GM18526 (cell line): ENCODE measurements around the gene UCHL5.

Source experiments
- POLR2A ChIP-seq: IDR thresholded peaks from 3 replicates; pipeline ENCODE4 v1.6.1; 2011; ENCODE audit not compliant: insufficient read length; ENCODE audit errors: extremely low read depth

The UCHL5 gene

GRCh38 chr1:192986110-192986747 is 72.9 kb downstream of the UCHL5 start:
- TF ChIP-seq POLR2A, result no peak

DNA sequence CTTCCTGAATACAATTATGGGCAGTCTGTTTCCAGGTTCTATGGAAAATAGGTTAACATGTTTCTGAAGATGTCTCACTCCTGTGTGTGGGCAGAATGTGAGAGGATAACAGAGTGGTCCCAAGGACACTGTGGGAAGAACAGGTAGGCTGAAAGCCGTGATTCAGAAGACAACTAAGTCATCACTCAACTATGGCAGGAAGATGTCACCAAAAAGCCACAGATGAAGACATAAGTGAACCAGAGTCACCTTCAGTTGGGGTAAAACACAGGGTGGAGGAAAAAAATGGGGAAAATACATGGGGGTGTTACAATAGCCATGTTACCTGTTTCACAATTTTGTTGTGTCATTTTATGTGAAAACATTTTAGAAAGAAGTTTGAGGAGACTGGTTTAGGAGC is 75.1 kb downstream of the UCHL5 start:
- no peak for TF ChIP-seq POLR2A

GRCh38 chr1:192983349-192983980 is 75.7 kb downstream of the UCHL5 start:
- TF ChIP-seq POLR2A, result no peak

GRCh38 chr1:192980856-192981255 is 78.3 kb downstream of the UCHL5 start:
- no peak for TF ChIP-seq POLR2A

DNA sequence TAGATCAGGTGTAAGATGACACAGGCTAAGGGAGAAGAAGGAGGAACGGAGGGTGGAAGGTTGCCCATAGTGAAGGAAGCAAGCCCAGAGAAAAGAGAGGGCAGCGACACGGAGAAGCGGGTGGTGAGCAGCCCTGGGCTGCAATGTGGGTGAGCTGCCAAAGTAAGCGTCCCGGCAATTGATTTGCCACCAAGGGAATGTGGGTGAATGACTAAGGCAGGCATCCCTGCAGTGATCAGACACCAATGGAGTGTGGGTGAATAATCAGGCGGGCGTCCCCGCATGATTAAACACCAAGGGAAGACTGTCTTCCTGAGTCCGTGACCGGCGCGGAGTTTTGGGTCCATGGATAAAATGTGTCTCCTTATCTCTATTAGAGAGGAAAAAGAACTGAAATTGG is 79.6 kb downstream of the UCHL5 start:
- no peak for TF ChIP-seq POLR2A

DNA sequence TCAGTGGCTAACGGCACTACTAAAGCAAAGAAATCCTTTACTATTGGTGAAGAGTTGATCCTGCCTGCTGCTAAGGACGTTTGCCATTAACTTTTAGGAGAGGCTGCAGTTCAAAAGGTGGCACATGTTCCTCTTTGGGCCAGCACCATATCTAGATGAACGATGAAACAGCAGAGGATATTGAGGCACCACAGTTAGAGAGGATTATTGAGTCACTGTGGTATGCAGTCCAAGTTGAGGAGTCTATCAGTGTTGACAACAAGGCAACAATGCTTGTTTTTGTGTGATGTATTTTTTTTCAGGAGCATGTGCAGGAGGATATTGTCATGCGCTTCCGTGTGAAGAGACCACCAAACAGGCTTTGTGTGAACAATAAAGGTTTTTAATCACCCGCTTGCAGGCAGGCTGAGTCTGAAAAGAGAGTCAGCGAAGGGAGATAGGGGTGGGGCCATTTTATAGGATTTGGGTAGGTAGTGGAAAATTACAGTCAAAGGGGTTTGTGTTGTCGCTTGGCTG is 80.9 kb downstream of the UCHL5 start:
- TF ChIP-seq POLR2A, result no peak

GRCh38 chr1:192977089-192977706 is 82.0 kb downstream of the UCHL5 start:
- TF ChIP-seq POLR2A, result no peak

DNA sequence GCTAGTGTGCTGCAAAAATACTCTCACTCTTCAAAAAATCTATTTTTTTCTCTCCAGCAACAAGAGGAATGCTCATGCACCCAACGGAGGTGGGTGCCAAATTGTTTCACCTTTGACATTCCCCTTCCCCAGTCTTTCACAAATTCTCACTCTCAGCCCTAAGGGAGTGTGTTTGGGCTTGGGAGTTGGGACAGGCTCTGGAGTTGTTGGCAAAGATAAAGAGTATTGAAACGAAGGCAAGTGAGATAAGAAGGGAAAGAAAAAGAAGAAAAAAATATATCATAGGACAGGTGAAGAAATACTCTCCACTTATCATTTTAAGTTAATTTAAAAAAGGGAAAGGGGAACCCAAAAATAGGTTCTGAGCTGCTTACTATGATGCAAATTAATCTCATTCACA is 82.6 kb downstream of the UCHL5 start:
- no peak for TF ChIP-seq POLR2A

GRCh38 chr1:192974701-192975100 is 84.5 kb downstream of the UCHL5 start:
- TF ChIP-seq POLR2A, result no peak

DNA sequence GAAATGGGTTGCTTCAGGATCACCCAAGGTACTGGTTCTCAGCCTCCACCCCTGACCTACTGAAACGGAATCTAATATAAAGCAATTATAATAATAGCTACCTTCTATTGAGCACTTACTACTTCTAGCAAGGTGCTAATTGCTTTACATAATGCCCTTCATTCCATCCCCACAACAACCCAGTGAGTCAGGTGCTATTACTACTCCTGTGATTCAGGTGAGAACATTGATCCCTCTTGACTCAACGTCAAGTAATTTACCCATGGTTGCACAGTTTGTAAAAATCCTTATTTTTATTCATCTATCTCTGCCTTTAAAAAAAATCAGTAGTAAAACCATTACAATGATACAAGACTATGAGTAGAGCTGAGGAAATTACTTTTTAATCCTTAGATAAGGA is 85.2 kb downstream of the UCHL5 start:
- no peak for TF ChIP-seq POLR2A

GRCh38 chr1:192973202-192973601 is 86.0 kb downstream of the UCHL5 start:
- TF ChIP-seq POLR2A, result no peak

GRCh38 chr1:192969091-192969490 is 90.1 kb downstream of the UCHL5 start:
- no peak for TF ChIP-seq POLR2A

- no peak for TF ChIP-seq POLR2A
Measured at GRCh38 chr1:192968323-192968722, 90.8 kb downstream of the UCHL5 start.

- TF ChIP-seq POLR2A, result no peak
Measured at GRCh38 chr1:192967901-192968300, 91.3 kb downstream of the UCHL5 start.

DNA sequence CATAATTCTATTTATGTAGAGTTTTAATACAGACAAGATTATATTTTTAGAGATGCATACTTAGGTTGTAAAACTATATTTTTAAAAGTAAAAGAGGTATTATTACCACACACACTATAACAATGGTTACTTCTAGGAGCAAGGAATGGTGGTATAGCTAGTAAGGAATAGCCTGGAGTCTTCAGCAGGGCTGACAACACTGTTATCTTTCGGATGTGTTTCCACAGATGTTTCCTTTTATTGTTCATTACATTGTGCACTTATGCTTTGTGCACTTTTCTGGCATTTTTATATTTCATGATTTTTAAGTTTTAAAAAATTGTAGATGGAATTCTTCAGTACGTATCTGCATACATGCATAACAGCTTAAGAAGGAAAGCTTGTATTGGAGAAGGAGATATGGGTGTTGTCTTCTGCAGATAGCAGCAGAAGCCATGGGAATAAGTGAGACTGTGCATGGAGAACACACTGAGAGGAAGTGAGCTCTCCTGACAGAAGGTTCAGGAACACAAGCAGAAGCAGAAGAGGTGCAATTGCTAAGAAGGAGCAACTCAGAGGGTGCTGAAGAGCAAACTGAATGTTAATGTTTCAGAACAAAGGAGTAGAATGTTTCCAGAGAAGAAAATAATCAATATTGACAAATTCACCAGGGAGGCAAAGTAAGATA is 91.8 kb downstream of the UCHL5 start:
- TF ChIP-seq POLR2A, result no peak

DNA sequence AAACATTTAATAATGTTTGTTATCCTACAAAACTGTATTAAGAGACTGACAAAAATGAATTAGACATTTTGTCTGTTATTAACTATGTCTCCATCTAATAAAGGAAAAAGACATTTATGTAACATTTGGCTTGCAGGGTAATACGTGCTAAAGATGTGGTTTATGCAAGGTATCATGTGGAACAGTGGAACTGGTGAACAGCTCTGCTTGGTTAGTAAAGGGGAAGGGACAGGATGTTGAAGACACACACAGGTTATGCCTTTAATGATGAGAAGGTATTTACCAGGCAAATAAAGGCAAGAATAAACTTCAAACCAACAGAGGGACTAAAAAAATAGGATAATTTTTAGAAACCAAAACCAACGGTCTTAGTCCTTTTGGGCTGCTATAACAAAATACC is 93.1 kb downstream of the UCHL5 start:
- no peak for TF ChIP-seq POLR2A

DNA sequence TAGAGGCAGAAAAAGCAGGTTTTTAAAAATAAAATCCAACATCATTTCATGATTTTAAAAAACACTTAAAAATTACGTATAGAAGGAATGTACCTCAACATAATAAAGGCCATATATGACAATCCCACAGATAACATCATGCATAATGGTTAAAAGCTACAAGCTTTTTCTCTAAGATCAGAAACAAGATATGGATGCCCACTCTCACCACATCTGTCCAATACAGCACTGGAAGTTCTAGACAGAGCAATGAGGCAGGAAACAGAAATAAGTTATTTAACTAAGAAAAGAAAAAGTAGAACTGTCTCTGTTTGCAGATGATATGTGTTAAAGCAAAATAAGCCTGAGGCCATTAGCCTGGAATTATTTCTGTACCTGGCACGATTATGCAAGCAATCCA is 96.3 kb downstream of the UCHL5 start:
- TF ChIP-seq POLR2A, result no peak
